Breast epithelium (tissue), 4 donors: ENCODE results near the gene PTPRA. TPM values are rescaled to one million over a fixed set of nuclear protein-coding genes. Genes with fewer than 3 reads are reported as not detected.

Experiments used
- DNase-seq, 2 donors: peaks; one replicate each; pipeline ENCODE4 v3.0.0-alpha.2; 2019; ENCODE audit warnings: low spot score in 2 of 2
- H3K27ac ChIP-seq, 2 donors: fragments of 200-600 bp; sonication (generic) in 1 of 2; one replicate each; pipeline ENCODE4 v1.5.1; 2016 to 2019; ENCODE audit warnings: mild to moderate bottlenecking in 1 of 2
- H3K27me3 ChIP-seq, 2 donors: fragments of 200-600 bp; sonication (generic) in 1 of 2; one replicate each; pipeline versions ENCODE4 v1.5.1 to v1.6.0; 2017 to 2019; ENCODE audit warnings: control low read depth in 1 of 2, mild to moderate bottlenecking in 1 of 2
- H3K36me3 ChIP-seq: fragments of 200-600 bp; one replicate; pipeline ENCODE4 v1.5.1; 2019
- H3K4me1 ChIP-seq, 2 donors: fragments of 200-600 bp; sonication (generic); one replicate each; pipeline ENCODE4 v1.5.1; 2016 to 2019; ENCODE audit warnings: control low read depth in 1 of 2
- H3K4me3 ChIP-seq, 3 donors: fragments of 200-600 bp; sonication (generic); 1 replicate in 2 of 3; 2 replicates in 1 of 3; pipeline ENCODE4 v1.5.1; 2016 to 2019; ENCODE audit warnings: mild to moderate bottlenecking in 3 of 3, moderate library complexity in 2 of 3
- H3K9me3 ChIP-seq, 2 donors: fragments of 200-600 bp; sonication (generic) in 1 of 2; one replicate each; pipeline ENCODE4 v1.5.1; 2016 to 2019; ENCODE audit warnings: control low read depth in 1 of 2
- POLR2A ChIP-seq: fragments of 450-650 bp; IDR thresholded peaks from one replicate; pipeline ENCODE4 v1.6.1; 2016; ENCODE audit warnings: antibody characterized with exemption, mild to moderate bottlenecking, moderate library complexity
- POLR2AphosphoS5 ChIP-seq, 3 donors: sonication (generic); formaldehyde crosslinking; IDR thresholded peaks; one replicate each; pipeline ENCODE4 v1.6.1; 2017; ENCODE audit warnings: antibody characterized with exemption in 3 of 3
- intact Hi-C: fragments of 100-400 bp; cut with DNase I; formaldehyde crosslinking; loops from one replicate; pipeline ENCODE4 v1.15.1; 2023; ENCODE audit warnings: low total_unique reads
- total RNA-seq, 3 donors: library from RNA; depleted of rRNA; stranded (reverse); fragments of >200 nt; gene quantifications; one replicate each; pipeline ENCODE4 v1.1.0, GENCODE V29; 2016
- TF ChIP-seq, protein P1 (sequence below), 3 donors: fragments of 450-650 bp; IDR thresholded peaks; one replicate each; pipeline ENCODE4 v1.5.1; 2016 to 2017; ENCODE audit warnings: antibody characterized with exemption in 3 of 3, mild to moderate bottlenecking in 3 of 3, moderate library complexity in 3 of 3

Gene PTPRA
- total RNA-seq, 3 donors from 2014 or later: 89.1 to 102 (median 96.0) TPM

DNA sequence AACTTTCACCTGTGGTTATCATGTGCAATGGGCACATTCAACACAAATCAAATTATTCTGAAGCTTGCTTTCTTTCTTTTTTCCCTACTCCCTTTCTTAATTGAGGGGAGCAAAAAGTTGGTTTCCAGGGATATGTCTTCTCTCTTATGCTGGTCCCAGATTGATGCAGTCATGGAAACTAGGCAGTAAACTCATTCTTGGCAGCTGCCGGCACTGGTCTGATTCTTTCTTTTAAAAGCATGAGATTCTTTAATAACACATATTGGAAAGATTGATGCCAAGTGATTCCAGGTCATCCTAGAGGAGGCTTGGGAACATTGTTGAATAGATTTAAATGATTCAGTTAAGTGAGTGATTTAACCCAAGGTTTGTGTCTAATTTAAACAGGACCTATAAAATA is 29.0 kb downstream of the PTPRA start:
- no peak for DNase-seq
- H3K4me3 ChIP-seq: no peak overlapping the region
- no peaks in the 10 kb centered on the region for H3K4me1 ChIP-seq
- no peaks in the 10 kb centered on the region for H3K27me3 ChIP-seq
- H3K36me3 ChIP-seq: no peaks in the 10 kb centered on the region
- intact Hi-C loops: no loop called here
- TF ChIP-seq POLR2AphosphoS5 (IDR thresholded peaks at IDR 0.05) (no peak), POLR2A (no peak)
- TF ChIP-seq, protein P1, sequence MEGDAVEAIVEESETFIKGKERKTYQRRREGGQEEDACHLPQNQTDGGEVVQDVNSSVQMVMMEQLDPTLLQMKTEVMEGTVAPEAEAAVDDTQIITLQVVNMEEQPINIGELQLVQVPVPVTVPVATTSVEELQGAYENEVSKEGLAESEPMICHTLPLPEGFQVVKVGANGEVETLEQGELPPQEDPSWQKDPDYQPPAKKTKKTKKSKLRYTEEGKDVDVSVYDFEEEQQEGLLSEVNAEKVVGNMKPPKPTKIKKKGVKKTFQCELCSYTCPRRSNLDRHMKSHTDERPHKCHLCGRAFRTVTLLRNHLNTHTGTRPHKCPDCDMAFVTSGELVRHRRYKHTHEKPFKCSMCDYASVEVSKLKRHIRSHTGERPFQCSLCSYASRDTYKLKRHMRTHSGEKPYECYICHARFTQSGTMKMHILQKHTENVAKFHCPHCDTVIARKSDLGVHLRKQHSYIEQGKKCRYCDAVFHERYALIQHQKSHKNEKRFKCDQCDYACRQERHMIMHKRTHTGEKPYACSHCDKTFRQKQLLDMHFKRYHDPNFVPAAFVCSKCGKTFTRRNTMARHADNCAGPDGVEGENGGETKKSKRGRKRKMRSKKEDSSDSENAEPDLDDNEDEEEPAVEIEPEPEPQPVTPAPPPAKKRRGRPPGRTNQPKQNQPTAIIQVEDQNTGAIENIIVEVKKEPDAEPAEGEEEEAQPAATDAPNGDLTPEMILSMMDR (IDR thresholded peaks at IDR 0.05): no peak
- H3K27ac ChIP-seq: no peak overlapping the region
- no peaks in the 10 kb centered on the region for H3K9me3 ChIP-seq

DNA sequence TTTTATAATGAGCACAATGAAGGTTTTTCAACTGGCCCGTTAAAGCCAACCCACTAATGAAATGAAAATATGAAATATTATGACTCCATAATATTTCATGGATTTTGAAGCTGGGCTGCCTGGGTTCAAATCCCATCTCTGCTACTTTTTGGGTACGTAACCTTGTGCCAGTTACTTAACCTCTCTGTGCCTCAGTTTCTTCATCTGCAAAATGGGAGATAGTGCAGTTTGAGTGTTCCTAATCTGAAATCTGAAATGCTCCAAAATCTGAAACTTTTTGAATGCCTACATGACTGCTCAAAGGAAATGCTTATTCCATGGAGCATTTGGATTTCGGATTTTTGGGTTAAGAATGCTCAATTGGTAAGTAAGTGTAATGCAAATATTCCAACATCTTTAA is 29.5 kb downstream of the PTPRA start:
- H3K4me3 ChIP-seq: no peak overlapping the region
- no peaks in the 10 kb centered on the region for H3K27me3 ChIP-seq
- no peaks in the 10 kb centered on the region for H3K36me3 ChIP-seq
- no peak for DNase-seq
- no peaks in the 10 kb centered on the region for H3K4me1 ChIP-seq
- intact Hi-C loops: no loop called here
- H3K27ac ChIP-seq: no peak overlapping the region
- no peaks in the 10 kb centered on the region for H3K9me3 ChIP-seq
- TF ChIP-seq POLR2A (no peak), POLR2AphosphoS5 (IDR thresholded peaks at IDR 0.05) (no peak)
- TF ChIP-seq, protein P1 (IDR thresholded peaks at IDR 0.05): no peak

DNA sequence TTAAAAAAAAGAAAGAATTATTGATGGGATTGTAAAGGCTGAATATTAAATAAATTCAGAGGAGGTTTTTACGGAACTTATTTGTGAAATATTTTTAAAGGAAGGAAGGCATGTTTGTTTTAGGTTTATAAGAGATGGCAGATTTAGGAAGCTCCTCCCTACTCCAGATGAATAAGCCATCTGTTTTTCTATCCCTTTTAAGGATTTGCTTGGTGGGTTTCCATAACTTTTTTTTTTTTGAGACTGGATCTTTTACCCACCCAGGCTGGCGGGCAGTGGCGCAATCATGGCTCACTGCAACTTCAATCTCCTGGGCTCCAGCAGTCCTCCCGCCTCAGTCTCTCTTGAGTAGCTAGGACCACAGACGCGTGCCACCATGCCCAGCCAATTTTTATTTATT is 30.4 kb downstream of the PTPRA start:
- intact Hi-C loops: no loop called here
- H3K4me1 ChIP-seq: no peaks in the 10 kb centered on the region
- no peak for DNase-seq
- no peaks in the 10 kb centered on the region for H3K27me3 ChIP-seq
- no peak overlapping the region for H3K27ac ChIP-seq
- no peaks in the 10 kb centered on the region for H3K36me3 ChIP-seq
- TF ChIP-seq POLR2AphosphoS5 (IDR thresholded peaks at IDR 0.05) (no peak), POLR2A (no peak)
- TF ChIP-seq, protein P1 (IDR thresholded peaks at IDR 0.05): no peak
- H3K4me3 ChIP-seq: no peak overlapping the region
- H3K9me3 ChIP-seq: no peaks in the 10 kb centered on the region

DNA sequence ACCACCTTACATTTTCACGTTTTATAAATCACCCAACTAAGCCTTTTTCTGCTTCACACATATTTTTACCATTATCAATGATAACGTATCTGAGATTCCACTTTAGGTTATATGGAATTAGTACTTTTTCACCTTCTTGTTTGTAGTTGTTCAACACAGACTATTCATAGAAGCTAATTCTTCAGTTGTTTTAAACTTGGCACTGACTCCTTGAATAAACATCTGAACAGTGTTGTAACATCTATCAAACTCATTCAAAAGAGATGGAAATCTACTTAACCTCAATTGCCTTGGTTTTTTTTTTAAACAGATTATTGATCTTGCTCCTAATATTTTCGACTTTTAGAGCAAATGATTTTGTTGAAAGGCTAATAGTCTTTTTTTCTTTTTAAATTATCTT is 34.2 kb downstream of the PTPRA start:
- H3K4me3 ChIP-seq: no peak overlapping the region
- H3K27ac ChIP-seq: no peak overlapping the region
- no peak for DNase-seq
- no peaks in the 10 kb centered on the region for H3K27me3 ChIP-seq
- H3K4me1 ChIP-seq: no peaks in the 10 kb centered on the region
- no peaks in the 10 kb centered on the region for H3K9me3 ChIP-seq
- intact Hi-C loops: no loop called here
- TF ChIP-seq POLR2A (no peak), POLR2AphosphoS5 (IDR thresholded peaks at IDR 0.05) (no peak)
- TF ChIP-seq, protein P1 (IDR thresholded peaks at IDR 0.05): no peak
- no peaks in the 10 kb centered on the region for H3K36me3 ChIP-seq

DNA sequence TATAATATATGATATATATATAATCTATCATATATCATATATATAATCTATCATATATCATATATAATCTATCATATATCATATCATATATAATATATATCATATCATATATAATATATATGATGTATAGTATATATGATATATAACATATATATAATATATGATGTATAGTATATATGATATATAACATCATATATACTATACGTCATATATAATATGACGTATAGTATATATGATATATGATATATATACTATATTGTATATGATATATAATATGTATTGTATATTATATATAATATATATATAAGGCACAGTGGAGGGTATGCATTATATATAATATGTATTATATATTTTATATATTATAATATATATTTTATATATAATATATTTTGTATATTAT is 36.7 kb downstream of the PTPRA start:
- no peak overlapping the region for H3K27ac ChIP-seq
- no peaks in the 10 kb centered on the region for H3K9me3 ChIP-seq
- intact Hi-C loops: no loop called here
- H3K27me3 ChIP-seq: no peaks in the 10 kb centered on the region
- TF ChIP-seq POLR2A (no peak), POLR2AphosphoS5 (IDR thresholded peaks at IDR 0.05) (no peak)
- TF ChIP-seq, protein P1 (IDR thresholded peaks at IDR 0.05): no peak
- no peak for DNase-seq
- H3K4me1 ChIP-seq: no peaks in the 10 kb centered on the region
- H3K36me3 ChIP-seq: no peaks in the 10 kb centered on the region
- no peak overlapping the region for H3K4me3 ChIP-seq
